Pancreas (tissue), 10 donors: ENCODE results near the gene MS4A1. TPM values are rescaled to one million over a fixed set of nuclear protein-coding genes. Genes with fewer than 3 reads are reported as not detected.

Experiments used
- ATAC-seq, 4 donors: fragments of 200-7000 bp; cut with Tn5 transposase; one replicate each; pipeline versions ENCODE4 v1.8.0 to v1.9.1; 2020; ENCODE audit warnings: mild to moderate bottlenecking in 4 of 4, moderate library complexity in 4 of 4
- DNase-seq, 6 donors: peaks; one replicate each; pipeline ENCODE4 v3.0.0-alpha.2; 2020
- FAIRE-seq: peaks from 2 replicates; lab custom pipeline; 2012; peaks lifted over from hg19 to GRCh38; lab: Jason Lieb, UNC
- H3K27ac ChIP-seq, 4 donors: fragments of 200-600 bp; sonication (generic); 1 replicate in 3 of 4; 2 replicates in 1 of 4; pipeline versions ENCODE4 v1.5.0 to v1.8.0; 2020
- H3K27me3 ChIP-seq, 4 donors: fragments of 200-600 bp; one replicate each; pipeline ENCODE4 v1.8.0; 2021
- H3K36me3 ChIP-seq, 3 donors: fragments of 200-600 bp; sonication (generic) in 1 of 3; one replicate each; pipeline versions ENCODE4 v1.5.0 to v1.8.0; 2020 to 2021
- H3K4me1 ChIP-seq, 3 donors: fragments of 200-600 bp; one replicate each; pipeline ENCODE4 v1.8.0; 2021
- H3K4me3 ChIP-seq, 4 donors: fragments of 200-600 bp; sonication (generic) in 2 of 4; one replicate each; pipeline versions ENCODE4 v1.5.0 to v1.8.0; 2020 to 2021
- H3K9me3 ChIP-seq, 4 donors: fragments of 200-600 bp; one replicate each; pipeline ENCODE4 v1.8.0; 2021
- CTCF ChIP-seq, 4 donors: fragments of 200-600 bp; sonication (generic) in 3 of 4; IDR thresholded peaks; one replicate each; pipeline versions ENCODE4 v1.5.0 to v1.8.0; 2021; ENCODE audit warnings: antibody characterized with exemption in 4 of 4
- WGBS, 2 donors: extraction: QIAGEN DNeasy Blood & Tissue Kit; methylation state at CpG; one replicate each; pipeline ENCODE4 v1.1.7; 2013; 5-methylcytosine and 5-hydroxymethylcytosine counted together
- intact Hi-C, 3 donors: fragments of 100-400 bp; cut with DNase I; formaldehyde crosslinking; loops; one replicate each; pipeline versions ENCODE4 v1.11.1 to v1.14.2; 2022
- polyA plus RNA-seq, 2 donors: library from polyadenylated mRNA; stranded (reverse); fragments of 200-250 nt; gene quantifications; one replicate each; pipeline ENCODE4 v1.2.3, GENCODE V29; 2013
- total RNA-seq, 6 donors: library from RNA; stranded (reverse); fragmentation: NEBNext Ultra II Directional in 4 of 6; extraction: Animal tissue kit (Norgen Biotek cat#: 25700) in 4 of 6; gene quantifications; one replicate each; pipeline versions ENCODE4 v1.2.1 to v1.2.4, GENCODE V29; 2021 to 2023
- donor health status: healthy with polysubstance abuse.
- donor health status: DM: no; HTN: no; CAD: no; lungs with moderate emphysema.
- donor health status: DM: no; HTN: no; CAD: no.
- donor health status: control.
- donor health status: control.
- donor health status: Bipolar disorder and iron deficiency.
- donor health status: DM: yes; HTN: yes; CAD: no.
- donor health status: DM: no; HTN: no; CAD: no.
- donor health status: DM: no; HTN: no; CAD: no.
- donor health status: DM: yes; HTN: yes; CAD: no.

MS4A1 gene
- total and polyA plus RNA-seq, 8 donors: 0.08 to 1.2 (median 0.25) TPM; not detected in 2

GRCh38 chr11:60457576-60457975, 1.9 kb downstream of the MS4A1 start:
- no peaks in the 10 kb centered on the region for H3K27me3 ChIP-seq
- H3K36me3 ChIP-seq: no peaks in the 10 kb centered on the region
- FAIRE-seq (no peak), ATAC-seq (no peak), DNase-seq (no peak)
- 64 to 66% methylated on average over 3 of the region's 3 CpGs for WGBS, 2 donors
- no peaks in the 10 kb centered on the region for H3K4me1 ChIP-seq
- H3K9me3 ChIP-seq: no peaks in the 10 kb centered on the region
- no peak for TF ChIP-seq CTCF (IDR thresholded peaks at IDR 0.05)
- no peak overlapping the region for H3K27ac ChIP-seq
- no peak overlapping the region for H3K4me3 ChIP-seq
- intact Hi-C loops: no loop called here

- H3K27ac ChIP-seq: no peak overlapping the region
- FAIRE-seq (no peak), DNase-seq (no peak), ATAC-seq (no peak)
- intact Hi-C loops: no loop called here
- H3K36me3 ChIP-seq: no peaks in the 10 kb centered on the region
- no peak overlapping the region for H3K4me3 ChIP-seq
- H3K9me3 ChIP-seq: no peaks in the 10 kb centered on the region
- WGBS, 2 donors: 91 to 95% methylated on average over 1 of the region's 1 CpG
- no peaks in the 10 kb centered on the region for H3K4me1 ChIP-seq
- TF ChIP-seq CTCF (IDR thresholded peaks at IDR 0.05): no peak
- no peaks in the 10 kb centered on the region for H3K27me3 ChIP-seq
Measured at GRCh38 chr11:60459345-60459744, 3.7 kb downstream of the MS4A1 start.

GRCh38 chr11:60468829-60469228, 13.2 kb downstream of the MS4A1 start:
- Histone ChIP-seq H3K36me3 (no peaks in the 10 kb centered on the region), H3K4me1 (no peaks in the 10 kb centered on the region), H3K4me3 (no peak overlapping the region), H3K27me3 (no peaks in the 10 kb centered on the region), H3K9me3 (no peaks in the 10 kb centered on the region), H3K27ac (no peak overlapping the region)
- TF ChIP-seq CTCF (IDR thresholded peaks at IDR 0.05): no peak
- DNase-seq (no peak), ATAC-seq (no peak), FAIRE-seq (no peak)
- intact Hi-C loops: no loop called here
- 52 to 57% methylated on average over 2 of the region's 2 CpGs for WGBS, 2 donors

- Histone ChIP-seq H3K27ac (no peak overlapping the region), H3K4me3 (no peak overlapping the region), H3K27me3 (no peaks in the 10 kb centered on the region), H3K9me3 (no peaks in the 10 kb centered on the region), H3K36me3 (no peaks in the 10 kb centered on the region), H3K4me1 (no peaks in the 10 kb centered on the region)
- FAIRE-seq (no peak), ATAC-seq (no peak), DNase-seq (no peak)
- TF ChIP-seq CTCF (IDR thresholded peaks at IDR 0.05): no peak
- intact Hi-C loops: no loop called here
- WGBS, 2 donors: 49 to 64% methylated on average over 2 of the region's 2 CpGs
Measured at GRCh38 chr11:60469723-60470122, 14.1 kb downstream of the MS4A1 start.

- DNase-seq: no peak
- WGBS, 2 donors: 69 to 75% methylated on average over 6 of the region's 6 CpGs
- intact Hi-C loops: no loop called here
Measured at GRCh38 chr11:60477035-60477445, 21.4 kb downstream of the MS4A1 start.

More at GRCh38 chr11:60477035-60477445, 21.4 kb downstream of the MS4A1 start:
- no peak for TF ChIP-seq CTCF (IDR thresholded peaks at IDR 0.05)
- Histone ChIP-seq H3K9me3 (no peaks in the 10 kb centered on the region), H3K36me3 (no peaks in the 10 kb centered on the region), H3K4me1 (no peaks in the 10 kb centered on the region), H3K27me3 (no peaks in the 10 kb centered on the region), H3K27ac (no peak overlapping the region), H3K4me3 (no peak overlapping the region)
- no peak for FAIRE-seq
- peak in 1 of 4 donors; percentile 39 for ATAC-seq
